ENCODE measurements around the gene ALDH1B1. TPM values are rescaled to one million over a fixed set of nuclear protein-coding genes. Genes with fewer than 3 reads are reported as not detected.
"Not testable (repeated sequence)": the region's sequence is repeated elsewhere in the genome, so short reads cannot be mapped to it uniquely, and the experiment has no call there.

The ALDH1B1 gene
- total and polyA plus RNA-seq, 2 of the 13 experiments (the other 11 are each of a cell fraction or from before 2014, with no cell fraction given) = 45.1 to 125 TPM

GRCh38 chr9:38396371-38396671 is 3.8 kb downstream of the ALDH1B1 start (continued):
- TF ChIP-seq ZSCAN5A (CRISPR knock-in tag; IDR thresholded peaks at IDR 0.05; ENCODE audit: borderline replicate concordance) = no peak
- no peak for TF ChIP-seq NR2F2 (IDR thresholded peaks at IDR 0.05; ENCODE audit: borderline replicate concordance, low read depth)
- TF ChIP-seq PAXIP1 (CRISPR knock-in tag; conservative IDR thresholded peaks at IDR 0.05) = no peak
- TF ChIP-seq BRF2 (CRISPR knock-in tag; IDR thresholded peaks at IDR 0.05) = no peak

- not testable (repeated sequence) for BruUV-seq (replicated peaks)
Measured at GRCh38 chr9:38399191-38399590, 6.7 kb downstream of the ALDH1B1 start.

More at GRCh38 chr9:38399191-38399590, 6.7 kb downstream of the ALDH1B1 start:
- H2AFZ ChIP-seq (ENCODE audit: low read length); H3K9ac ChIP-seq (ENCODE audit: insufficient read depth, low read depth, low read length); DNase-seq (ENCODE audit: low spot score); H3K4me2 ChIP-seq (ENCODE audit: low read depth, low read length); H3K9me3 ChIP-seq (ENCODE audit: low read length); intact Hi-C loops (cut with micrococcal nuclease; ENCODE audit: unreplicated experiment); H4K20me1 ChIP-seq (ENCODE audit: insufficient read depth, low read length); FAIRE-seq; H3K27me3 ChIP-seq (ENCODE audit: control insufficient read depth in 1 of 2, insufficient read depth in 2 of 2, low read length in 2 of 2); H3K27ac ChIP-seq (ENCODE audit: extremely low read length, insufficient read depth, low read length); H3K4me3 ChIP-seq (replicated peaks in 1 of 3; ENCODE audit: insufficient read depth in 1 of 3, low read depth in 2 of 3, low read length in 3 of 3); in situ Hi-C loops (cut with HindIII; ENCODE audit: extremely low pct_ligation_motif_present, low pct_unique_long_range_greater_than_20kb); ATAC-seq: not testable (repeated sequence)
- ChIA-PET POLR2A (interaction anchor here (1.3 kb wide), 1 partner anchor 18 kb away, joined by 3 read pairs; no protein-coding TSS in a partner anchor), CTCF (ENCODE audit: low intra/inter-chr PET ratio, low total read pairs) (interaction anchor here (0.6 to 5.0 kb wide), 2 partner anchors 27 to 334 kb away, joined by 3 to 90 read pairs; no protein-coding TSS in a partner anchor)
- Histone ChIP-seq H3K4me1 (ENCODE audit: insufficient read depth, low read length) (peaks cover 49% of the 10 kb centered on the region), H3K36me3 (replicated peaks in 1 of 2; ENCODE audit: control insufficient read depth in 1 of 2, insufficient read depth in 2 of 2, low read length in 2 of 2) (peaks cover 20 to 42% of the 10 kb centered on the region in 2 experiments), H3K79me2 (ENCODE audit: insufficient read depth, low read length) (peaks cover 33% of the 10 kb centered on the region)
- 89% methylated on average over 1 of the region's 1 CpG for WGBS (ENCODE audit: low lambda C conversion rate)
- peak; percentile 35 to 40; a peak in 1 of 4 replicates for TF ChIP-seq POLR2A (IDR thresholded peaks at IDR 0.05; ENCODE audit: insufficient read depth in 1 of 2, low read depth in 2 of 2, low read length in 2 of 2)

Measured in HepG2 (cell line).